ENCODE results near the gene ZNF736.
"Not testable (repeated sequence)": the region's sequence is repeated elsewhere in the genome, so short reads cannot be mapped to it uniquely, and the experiment has no call there.

ZNF736 gene

DNA sequence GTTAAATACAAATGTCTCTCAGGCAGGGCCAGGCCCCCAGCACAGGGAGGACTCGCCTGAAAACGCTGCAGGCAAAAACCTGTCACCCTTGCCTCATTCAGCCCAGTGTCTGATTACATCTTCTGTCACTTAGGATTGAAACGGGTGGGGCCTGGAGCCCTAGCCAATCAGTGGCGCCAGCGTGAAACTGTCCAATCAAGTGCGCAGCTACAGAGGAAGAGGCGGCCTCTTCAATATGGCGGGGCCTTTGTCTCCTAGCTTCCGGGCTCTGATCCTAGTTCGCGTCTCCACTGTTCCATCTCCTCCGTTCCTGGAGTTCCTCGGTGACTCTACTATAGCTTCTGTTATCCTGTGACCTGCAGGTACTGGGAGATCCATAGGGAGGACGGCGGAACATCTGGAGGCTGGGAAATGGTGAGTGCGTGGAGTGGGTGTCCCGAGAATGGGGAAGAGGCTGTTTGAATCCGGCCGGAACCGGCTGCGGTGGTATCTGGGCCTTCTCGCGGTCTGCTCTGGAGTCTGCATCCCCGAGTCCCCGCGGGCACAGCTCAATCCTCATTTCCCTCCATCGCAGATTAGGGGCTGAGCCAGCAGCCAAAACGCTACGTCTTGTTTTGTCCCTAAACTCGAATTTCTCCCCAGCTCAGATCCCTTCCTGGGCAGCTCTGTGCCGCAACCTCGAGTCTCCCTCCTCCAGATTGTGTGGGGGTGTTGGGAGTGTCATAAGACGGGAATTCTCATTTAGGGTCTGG lies at the start of gene ZNF736:
Gene ZNF736, plus strand, starts transcription at position 222 of the 752 bp plus-strand sequence. Its CDS starts 190 bp downstream, at position 412.
- peak; percentile 93 for DNase-seq

- no peak for DNase-seq
Observed at GRCh38 chr7:64266341-64266919, 47.3 kb upstream of the ZNF736 start.

- DNase-seq: no peak
Observed at GRCh38 chr7:64277630-64278029, 36.1 kb upstream of the ZNF736 start.

- no peak for DNase-seq
Observed at GRCh38 chr7:64294701-64295420, 18.9 kb upstream of the ZNF736 start.

DNA sequence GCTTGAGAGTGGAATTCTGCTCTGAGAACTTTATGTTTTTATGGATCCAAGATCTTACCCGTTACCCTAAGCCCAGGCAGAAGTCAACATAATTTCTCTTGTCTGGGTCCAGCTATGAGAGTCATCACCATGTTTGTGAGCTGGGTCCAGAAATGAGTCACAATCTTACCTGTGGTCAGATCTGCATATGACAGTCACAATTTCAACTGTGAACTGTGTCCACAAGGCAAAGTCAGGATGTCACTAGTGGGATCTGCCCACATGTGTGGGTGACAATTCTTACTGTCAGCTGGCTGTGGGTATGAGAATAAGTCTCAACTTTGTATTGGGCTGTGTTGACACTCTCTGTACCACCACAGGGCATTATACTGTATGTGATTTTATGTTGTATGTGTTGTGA lies 16.3 kb upstream of the ZNF736 start:
- DNase-seq: not testable (repeated sequence)

DNA sequence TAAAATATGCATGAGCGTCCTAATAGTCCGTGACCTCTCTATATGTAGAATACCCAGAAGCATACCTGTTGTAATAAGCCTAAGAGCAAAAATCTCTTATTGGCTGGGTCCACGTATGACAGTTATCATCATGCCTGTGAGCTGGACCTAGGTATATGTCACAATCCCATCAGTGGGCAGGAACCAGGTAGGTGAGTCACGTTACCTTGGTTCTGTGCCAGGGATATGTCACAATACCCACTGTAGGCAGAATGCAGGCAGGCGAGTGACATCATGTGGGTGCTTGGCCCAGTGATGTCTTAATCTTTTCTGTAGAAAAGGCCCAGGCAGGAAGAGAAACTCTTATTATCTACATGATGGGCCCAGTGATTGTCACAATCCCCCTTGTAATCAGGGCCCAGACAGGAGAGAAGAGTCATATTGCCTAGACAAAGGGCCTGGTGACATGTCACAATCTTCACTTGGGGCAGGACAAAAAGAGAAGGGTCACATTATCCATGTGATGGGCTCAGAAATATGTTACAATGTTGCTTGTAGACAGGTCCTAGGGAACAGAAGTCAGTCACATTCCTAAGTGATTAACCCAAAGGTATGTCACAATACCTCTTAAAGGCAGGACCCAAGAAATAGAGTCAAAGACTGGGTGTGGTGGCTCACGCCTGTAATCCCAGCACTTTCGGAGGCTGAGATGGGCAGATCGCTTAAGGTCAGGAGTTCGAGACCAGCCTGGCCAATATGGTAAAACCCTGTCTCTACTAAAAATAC lies 12.9 kb upstream of the ZNF736 start:
- DNase-seq: no peak

- DNase-seq: peak; percentile 89
Observed at GRCh38 chr7:64307254-64308015, 6.3 kb upstream of the ZNF736 start.

- DNase-seq: no peak
Observed at GRCh38 chr7:64308016-64308270, 5.8 kb upstream of the ZNF736 start.

- no peak for DNase-seq
Observed at GRCh38 chr7:64310426-64310825, 3.3 kb upstream of the ZNF736 start.

GRCh38 chr7:64312826-64313225 lies 935 bp upstream of the ZNF736 start:
- DNase-seq: no peak

DNA sequence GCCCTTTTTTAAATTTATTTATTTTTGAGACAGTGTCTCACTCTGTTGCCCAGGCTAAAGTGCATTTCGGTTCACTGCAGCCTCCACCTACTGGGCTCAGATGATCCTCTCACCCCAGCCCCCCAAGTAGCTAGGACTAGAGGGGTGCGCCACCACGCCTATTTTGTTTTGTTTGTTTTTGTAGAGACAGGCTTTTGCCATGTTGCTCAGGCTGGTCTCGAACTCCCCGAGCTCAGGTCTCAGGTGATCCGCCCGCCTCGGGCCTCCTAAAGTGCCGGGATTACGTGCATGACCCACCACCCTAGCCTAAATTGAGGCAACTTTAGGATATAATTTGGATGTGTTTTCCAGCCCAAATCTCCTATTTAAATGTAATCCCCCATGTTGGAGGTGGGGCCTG lies 805 bp downstream of the ZNF736 start:
- DNase-seq: no peak

DNA sequence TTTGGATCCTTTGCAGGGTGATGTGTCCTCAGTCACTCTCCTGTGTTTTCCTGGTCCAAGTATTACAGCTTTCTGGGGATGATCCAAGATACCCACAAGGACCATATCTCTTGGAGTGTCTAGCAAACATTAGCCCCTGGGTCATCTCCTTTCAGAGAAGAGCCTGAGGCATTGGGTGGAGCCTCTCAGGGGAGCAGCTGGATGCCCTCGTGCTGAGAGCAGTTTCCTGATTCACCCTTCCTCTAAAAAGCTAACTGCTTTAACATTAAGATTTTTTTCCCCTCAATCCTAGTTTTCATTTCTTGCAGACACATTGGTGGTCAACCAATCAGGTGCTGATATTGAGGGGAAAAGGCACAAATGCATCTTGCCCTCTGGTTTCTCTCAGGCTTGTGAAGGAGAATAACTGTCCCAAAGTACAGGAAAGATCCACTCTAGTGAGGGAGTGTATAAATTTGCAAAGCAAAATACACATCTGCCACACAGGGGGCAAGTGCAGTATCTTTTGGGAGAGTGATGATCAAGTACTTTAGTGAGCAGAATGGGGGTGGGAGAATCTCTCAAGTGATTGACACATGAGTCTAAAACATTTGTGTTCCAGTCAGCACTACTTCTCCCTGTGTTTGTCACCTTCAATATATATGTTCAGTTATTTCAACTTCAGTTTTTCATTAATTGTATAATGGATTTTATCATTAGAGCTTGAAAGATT lies 2.4 kb downstream of the ZNF736 start:
- DNase-seq: not testable (repeated sequence)

DNA sequence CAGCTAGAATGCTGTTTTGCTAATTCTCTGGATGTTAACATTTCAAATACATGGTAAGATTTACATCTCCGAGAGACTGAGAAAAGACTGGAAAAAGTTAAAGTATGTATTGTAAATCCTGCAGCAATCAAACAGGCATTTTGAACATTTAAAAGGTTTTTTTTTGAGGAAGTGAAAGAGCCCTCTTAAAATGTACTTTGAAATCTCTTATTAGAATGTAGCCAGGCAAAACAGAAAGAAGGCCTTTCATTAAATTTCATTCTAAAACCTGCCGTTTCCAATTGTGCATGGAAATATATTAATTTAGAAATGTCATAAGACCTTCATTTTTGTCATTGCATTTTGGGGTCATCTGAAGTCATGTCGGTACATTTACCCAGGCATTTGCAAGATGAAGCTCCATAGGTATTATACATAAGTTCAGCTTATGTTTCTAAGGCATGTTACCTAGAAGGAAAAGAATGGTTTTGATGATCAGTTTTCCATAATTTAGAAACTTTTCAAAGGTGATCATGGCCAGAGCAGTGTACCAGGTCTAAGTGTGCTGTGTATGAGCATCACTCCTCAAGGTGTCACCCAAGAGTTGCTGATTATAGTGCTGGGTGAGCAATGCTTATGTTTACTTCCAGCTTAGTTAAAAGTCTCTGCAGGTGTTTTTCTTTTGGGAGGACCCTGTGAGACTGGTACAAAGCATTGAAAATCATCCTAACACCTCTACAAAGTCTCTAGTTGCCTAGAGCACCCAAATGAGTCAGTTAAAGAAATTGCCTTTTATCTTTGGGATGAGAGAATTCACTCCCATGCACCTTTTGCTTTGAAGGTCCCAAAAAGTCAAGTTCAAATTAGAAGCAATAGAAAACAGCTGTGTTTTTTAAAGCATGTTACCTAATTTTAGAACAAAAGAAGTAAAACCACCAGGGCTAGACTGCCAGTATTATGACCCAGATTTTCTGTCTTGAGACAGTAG lies 7.1 kb downstream of the ZNF736 start:
- no peak for DNase-seq

GRCh38 chr7:64324166-64324565 lies 10.4 kb downstream of the ZNF736 start:
- DNase-seq: not testable (repeated sequence)

- DNase-seq: not testable (repeated sequence)
Observed at GRCh38 chr7:64348713-64349210, 35.0 kb downstream of the ZNF736 start.

DNA sequence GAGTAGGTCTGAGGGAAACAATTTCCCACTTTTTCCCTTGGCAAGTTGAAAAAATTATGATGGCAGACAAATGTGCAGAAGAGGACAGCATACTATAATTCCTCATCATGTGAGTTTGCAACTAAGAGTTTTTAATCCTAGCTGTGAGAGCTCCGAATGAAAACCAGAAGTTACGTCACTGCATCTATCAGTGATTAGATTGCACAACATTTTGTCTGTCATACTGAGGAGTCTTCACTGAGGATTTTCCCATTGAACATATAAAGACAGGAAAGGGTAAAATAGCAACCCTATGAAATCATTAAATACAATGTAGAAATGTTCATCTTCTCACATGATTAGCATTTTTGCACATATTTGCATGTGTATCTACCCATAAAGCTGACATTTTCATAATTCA lies 45.8 kb downstream of the ZNF736 start:
- DNase-seq: no peak

GRCh38 chr7:64371116-64371515 lies 57.4 kb downstream of the ZNF736 start:
- no peak for DNase-seq

- DNase-seq: no peak
Observed at GRCh38 chr7:64373017-64373416, 59.3 kb downstream of the ZNF736 start.

DNA sequence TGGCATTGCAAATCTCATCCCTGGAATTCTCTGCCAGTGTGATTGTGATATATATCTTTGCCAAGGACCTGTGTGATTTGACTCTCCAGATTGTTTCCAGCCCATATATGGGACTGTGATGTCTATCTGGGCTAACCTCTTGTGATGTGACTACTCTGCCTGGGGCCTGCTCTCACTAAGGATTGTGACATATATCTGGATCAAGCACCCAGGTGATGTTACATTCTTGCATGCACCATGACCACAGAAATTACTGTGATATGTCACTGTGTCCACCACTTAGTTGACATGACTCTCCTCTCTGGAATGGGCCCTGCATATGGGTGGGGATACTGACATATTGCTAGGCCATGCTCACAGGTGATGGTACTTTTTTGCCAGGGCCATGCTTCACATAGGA lies 86.6 kb downstream of the ZNF736 start:
- DNase-seq: no peak

Measured in fibroblast of skin of right quadriceps (primary cell).